A673 (cell line): Measurements from ENCODE around the gene CHMP3.

Experiments
- CTCF ChIP-seq: fragments of 300-800, 200-600 bp; sonication (generic); conservative IDR thresholded peaks from 2 replicates; pipeline ENCODE4 v1.5.1; 2017; ENCODE audit warnings: low read depth, mild to moderate bottlenecking, antibody characterized with exemption, low read length, moderate library complexity, mixed read lengths
- EZH2 ChIP-seq: fragments of 200-600 bp; sonication (generic); IDR thresholded peaks from 2 replicates; pipeline ENCODE4 v1.6.1; 2017; ENCODE audit warnings: borderline replicate concordance, low read depth, mild to moderate bottlenecking, mixed read lengths, antibody characterized with exemption, low read length; ENCODE audit not compliant: poor library complexity, severe bottlenecking

- TF ChIP-seq CTCF: no peak
- no peak for TF ChIP-seq EZH2
These were observed 10.4 kb downstream of the CHMP3 start for GRCh38 chr2:86552889-86553288.
